Esophagus squamous epithelium (tissue), 4 donors: ENCODE measurements around the gene KCTD13.

Source experiments
- POLR2A ChIP-seq, 4 donors: fragments of 450-650 bp; IDR thresholded peaks; one replicate each; pipeline ENCODE4 v1.6.1; 2017; ENCODE audit warnings: antibody characterized with exemption in 4 of 4, mild to moderate bottlenecking in 4 of 4, moderate library complexity in 3 of 4
- TF ChIP-seq, protein P1 (sequence below), 6 experiments: fragments of 450-650 bp in 4 of 6; fragments of 200-600 bp in 2 of 6; sonication (generic) in 2 of 6; IDR thresholded peaks; one replicate each; pipeline ENCODE4 v1.5.1; 2016 to 2019; ENCODE audit warnings: antibody characterized with exemption in 6 of 6, mild to moderate bottlenecking in 4 of 6, moderate library complexity in 4 of 6

DNA sequence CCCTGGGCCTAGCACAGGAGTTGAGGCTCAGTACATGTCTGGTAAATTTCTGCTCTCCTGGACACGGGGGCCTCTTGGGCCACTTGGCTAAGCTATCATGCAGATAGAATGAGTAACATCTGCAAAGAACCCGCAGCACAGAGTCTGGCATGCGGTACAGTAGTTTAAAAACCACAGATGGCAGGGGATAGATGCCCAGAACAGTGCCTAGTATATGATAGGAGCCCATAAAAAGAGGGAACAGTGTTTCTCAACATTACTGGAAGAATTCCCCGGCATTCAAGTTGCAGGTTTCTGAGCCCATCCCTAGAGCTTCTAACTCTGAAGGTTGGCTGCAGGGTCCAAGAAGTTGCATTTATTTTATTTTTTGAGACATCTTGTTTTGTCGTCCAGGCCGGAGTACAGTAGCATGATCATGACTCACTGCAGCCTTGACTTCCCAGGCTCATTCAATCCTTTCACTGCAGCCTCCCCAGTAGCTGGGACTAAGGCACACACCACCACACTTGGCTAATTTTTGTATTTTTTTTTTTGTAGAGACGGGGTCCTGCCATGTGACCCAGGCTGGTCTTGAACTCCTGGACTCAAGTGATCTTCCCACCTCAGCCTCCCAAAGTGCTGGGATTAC, 68.8 kb downstream of the KCTD13 start:
- no peak for TF ChIP-seq POLR2A (IDR thresholded peaks at IDR 0.05)
- TF ChIP-seq, protein P1, sequence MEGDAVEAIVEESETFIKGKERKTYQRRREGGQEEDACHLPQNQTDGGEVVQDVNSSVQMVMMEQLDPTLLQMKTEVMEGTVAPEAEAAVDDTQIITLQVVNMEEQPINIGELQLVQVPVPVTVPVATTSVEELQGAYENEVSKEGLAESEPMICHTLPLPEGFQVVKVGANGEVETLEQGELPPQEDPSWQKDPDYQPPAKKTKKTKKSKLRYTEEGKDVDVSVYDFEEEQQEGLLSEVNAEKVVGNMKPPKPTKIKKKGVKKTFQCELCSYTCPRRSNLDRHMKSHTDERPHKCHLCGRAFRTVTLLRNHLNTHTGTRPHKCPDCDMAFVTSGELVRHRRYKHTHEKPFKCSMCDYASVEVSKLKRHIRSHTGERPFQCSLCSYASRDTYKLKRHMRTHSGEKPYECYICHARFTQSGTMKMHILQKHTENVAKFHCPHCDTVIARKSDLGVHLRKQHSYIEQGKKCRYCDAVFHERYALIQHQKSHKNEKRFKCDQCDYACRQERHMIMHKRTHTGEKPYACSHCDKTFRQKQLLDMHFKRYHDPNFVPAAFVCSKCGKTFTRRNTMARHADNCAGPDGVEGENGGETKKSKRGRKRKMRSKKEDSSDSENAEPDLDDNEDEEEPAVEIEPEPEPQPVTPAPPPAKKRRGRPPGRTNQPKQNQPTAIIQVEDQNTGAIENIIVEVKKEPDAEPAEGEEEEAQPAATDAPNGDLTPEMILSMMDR (IDR thresholded peaks at IDR 0.05), result no peak
